Upper lobe of left lung (tissue), 4 donors: ENCODE data around the gene ELFN2.

Source experiments
- POLR2A ChIP-seq, 4 donors: fragments of 450-650 bp; IDR thresholded peaks; one replicate each; pipeline ENCODE4 v1.5.1; 2016 to 2017; ENCODE audit warnings: antibody characterized with exemption in 4 of 4, mild to moderate bottlenecking in 2 of 4
- POLR2AphosphoS5 ChIP-seq, 2 donors: sonication (generic); formaldehyde crosslinking; IDR thresholded peaks; one replicate each; pipeline ENCODE4 v1.5.1; 2017; ENCODE audit warnings: antibody characterized with exemption in 2 of 2
- TF ChIP-seq, protein P1 (sequence below), 6 experiments: fragments of 450-650 bp in 4 of 6; fragments of 200-600 bp in 2 of 6; sonication (generic) in 2 of 6; IDR thresholded peaks; one replicate each; pipeline ENCODE4 v1.5.1; 2016 to 2019; ENCODE audit warnings: antibody characterized with exemption in 6 of 6

- TF ChIP-seq POLR2A (IDR thresholded peaks at IDR 0.05) (no peak), POLR2AphosphoS5 (IDR thresholded peaks at IDR 0.05) (no peak)
- TF ChIP-seq, protein P1, sequence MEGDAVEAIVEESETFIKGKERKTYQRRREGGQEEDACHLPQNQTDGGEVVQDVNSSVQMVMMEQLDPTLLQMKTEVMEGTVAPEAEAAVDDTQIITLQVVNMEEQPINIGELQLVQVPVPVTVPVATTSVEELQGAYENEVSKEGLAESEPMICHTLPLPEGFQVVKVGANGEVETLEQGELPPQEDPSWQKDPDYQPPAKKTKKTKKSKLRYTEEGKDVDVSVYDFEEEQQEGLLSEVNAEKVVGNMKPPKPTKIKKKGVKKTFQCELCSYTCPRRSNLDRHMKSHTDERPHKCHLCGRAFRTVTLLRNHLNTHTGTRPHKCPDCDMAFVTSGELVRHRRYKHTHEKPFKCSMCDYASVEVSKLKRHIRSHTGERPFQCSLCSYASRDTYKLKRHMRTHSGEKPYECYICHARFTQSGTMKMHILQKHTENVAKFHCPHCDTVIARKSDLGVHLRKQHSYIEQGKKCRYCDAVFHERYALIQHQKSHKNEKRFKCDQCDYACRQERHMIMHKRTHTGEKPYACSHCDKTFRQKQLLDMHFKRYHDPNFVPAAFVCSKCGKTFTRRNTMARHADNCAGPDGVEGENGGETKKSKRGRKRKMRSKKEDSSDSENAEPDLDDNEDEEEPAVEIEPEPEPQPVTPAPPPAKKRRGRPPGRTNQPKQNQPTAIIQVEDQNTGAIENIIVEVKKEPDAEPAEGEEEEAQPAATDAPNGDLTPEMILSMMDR (IDR thresholded peaks at IDR 0.05) = no peak
These were observed 59.2 kb downstream of the ELFN2 start for GRCh38 chr22:37368058-37368457.
